ENCODE measurements around the gene OR8G5.

- TF ChIP-seq, protein P1, sequence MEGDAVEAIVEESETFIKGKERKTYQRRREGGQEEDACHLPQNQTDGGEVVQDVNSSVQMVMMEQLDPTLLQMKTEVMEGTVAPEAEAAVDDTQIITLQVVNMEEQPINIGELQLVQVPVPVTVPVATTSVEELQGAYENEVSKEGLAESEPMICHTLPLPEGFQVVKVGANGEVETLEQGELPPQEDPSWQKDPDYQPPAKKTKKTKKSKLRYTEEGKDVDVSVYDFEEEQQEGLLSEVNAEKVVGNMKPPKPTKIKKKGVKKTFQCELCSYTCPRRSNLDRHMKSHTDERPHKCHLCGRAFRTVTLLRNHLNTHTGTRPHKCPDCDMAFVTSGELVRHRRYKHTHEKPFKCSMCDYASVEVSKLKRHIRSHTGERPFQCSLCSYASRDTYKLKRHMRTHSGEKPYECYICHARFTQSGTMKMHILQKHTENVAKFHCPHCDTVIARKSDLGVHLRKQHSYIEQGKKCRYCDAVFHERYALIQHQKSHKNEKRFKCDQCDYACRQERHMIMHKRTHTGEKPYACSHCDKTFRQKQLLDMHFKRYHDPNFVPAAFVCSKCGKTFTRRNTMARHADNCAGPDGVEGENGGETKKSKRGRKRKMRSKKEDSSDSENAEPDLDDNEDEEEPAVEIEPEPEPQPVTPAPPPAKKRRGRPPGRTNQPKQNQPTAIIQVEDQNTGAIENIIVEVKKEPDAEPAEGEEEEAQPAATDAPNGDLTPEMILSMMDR (IDR thresholded peaks at IDR 0.05), result no peak
- TF ChIP-seq POLR2A (IDR thresholded peaks at IDR 0.05) (no peak), POLR2AphosphoS5 (IDR thresholded peaks at IDR 0.05; ENCODE audit: insufficient read depth in 1 of 2, low read depth in 1 of 2) (no peak)
Measured at GRCh38 chr11:124219126-124219525, 37.0 kb upstream of the OR8G5 start.
